WI38 (cell line): ENCODE results near the gene COL6A6.

Experiments
- H3K4me3 ChIP-seq: 2 replicates; pipeline ENCODE4 v1.5.1; 2011; ENCODE audit warnings: low read depth, mild to moderate bottlenecking, control low read depth, low read length
- CTCF ChIP-seq: IDR thresholded peaks from 2 replicates; pipeline ENCODE4 v1.5.1; 2012; ENCODE audit warnings: low read depth, mild to moderate bottlenecking, control low read depth, low read length

Gene COL6A6

DNA sequence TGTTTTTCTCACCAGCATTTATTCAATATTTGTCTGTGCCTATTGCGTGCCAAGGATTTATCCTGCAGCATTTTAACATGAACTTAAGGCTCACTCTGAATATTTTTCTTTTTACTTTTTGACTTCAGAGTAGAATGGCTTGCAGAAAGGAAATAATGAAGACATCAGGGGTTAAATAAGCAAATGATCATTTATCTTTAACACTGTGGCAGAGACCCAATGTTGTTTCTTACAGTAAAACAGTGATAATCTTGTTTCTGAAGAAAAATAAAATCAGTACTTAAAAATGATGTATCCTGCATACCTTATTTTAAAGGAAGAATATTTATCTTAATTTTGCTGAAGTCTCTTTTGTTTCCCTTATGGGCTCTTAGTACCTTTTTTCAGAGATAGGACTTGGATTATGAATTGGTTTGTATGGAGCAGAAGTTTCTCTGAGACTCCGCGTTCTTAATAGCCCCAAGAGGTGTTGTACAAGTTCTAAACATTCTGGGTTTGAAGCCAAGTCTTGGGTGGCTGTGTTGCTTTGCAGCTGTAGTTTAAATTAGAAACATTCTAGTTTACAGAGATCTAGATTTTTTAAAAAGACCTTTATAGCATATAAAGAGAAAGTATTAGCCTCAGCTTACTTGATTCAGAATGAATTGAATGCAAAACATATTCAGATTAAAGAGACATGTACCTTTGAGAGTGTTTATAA is 40.5 kb downstream of the COL6A6 start:
- no peak overlapping the region for H3K4me3 ChIP-seq
- no peak for TF ChIP-seq CTCF

GRCh38 chr3:130558366-130558765 is 41.4 kb downstream of the COL6A6 start:
- TF ChIP-seq CTCF, result no peak
- no peak overlapping the region for H3K4me3 ChIP-seq

DNA sequence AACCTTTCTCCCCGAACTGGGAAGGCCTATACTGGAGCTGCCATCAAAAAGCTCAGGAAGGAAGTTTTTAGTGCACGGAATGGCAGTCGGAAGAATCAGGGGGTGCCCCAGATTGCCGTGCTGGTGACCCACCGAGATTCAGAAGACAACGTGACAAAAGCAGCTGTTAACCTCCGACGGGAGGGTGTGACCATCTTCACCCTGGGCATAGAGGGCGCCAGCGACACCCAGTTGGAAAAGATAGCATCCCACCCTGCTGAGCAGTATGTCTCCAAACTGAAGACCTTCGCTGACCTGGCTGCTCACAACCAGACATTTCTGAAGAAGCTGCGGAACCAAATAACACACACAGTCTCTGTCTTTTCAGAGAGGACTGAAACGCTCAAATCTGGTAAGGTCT is 48.2 kb downstream of the COL6A6 start:
- no peak overlapping the region for H3K4me3 ChIP-seq
- TF ChIP-seq CTCF, result no peak
